GM12801 (cell line): ENCODE results near the gene CHMP2A.

Source experiments
- CTCF ChIP-seq: IDR thresholded peaks from one replicate; pipeline ENCODE4 v1.5.1; 2011; ENCODE audit warnings: control low read depth; ENCODE audit not compliant: insufficient read length; ENCODE audit errors: extremely low read depth

Gene CHMP2A

GRCh38 chr19:58538257-58539168 lies 16.4 kb downstream of the CHMP2A start:
- TF ChIP-seq CTCF, result no peak

- TF ChIP-seq CTCF, result no peak
These were observed 17.8 kb downstream of the CHMP2A start for GRCh38 chr19:58536852-58537798.

- no peak for TF ChIP-seq CTCF
These were observed 19.0 kb downstream of the CHMP2A start for GRCh38 chr19:58535857-58536256.

- no peak for TF ChIP-seq CTCF
These were observed 23.7 kb downstream of the CHMP2A start for GRCh38 chr19:58531034-58531840.

- TF ChIP-seq CTCF, result no peak
These were observed 25.5 kb downstream of the CHMP2A start for GRCh38 chr19:58529405-58529804.

GRCh38 chr19:58522709-58523108 lies 32.2 kb downstream of the CHMP2A start:
- no peak for TF ChIP-seq CTCF
